Diencephalon (tissue), 1 donor: ENCODE data around the gene CCND2. TPM values are rescaled to one million over a fixed set of nuclear protein-coding genes. Genes with fewer than 3 reads are reported as not detected.

Source experiments
- total RNA-seq: library from RNA; depleted of rRNA; stranded (reverse); fragments of >200 nt; gene quantifications from one replicate; pipeline ENCODE4 v1.2.3, GENCODE V29; 2014

CCND2 gene
- total RNA-seq = 191 TPM

GRCh38 chr12:4273652-4274395 lies at the start of gene CCND2:
TSS of gene CCND2 (plus strand) at chr12:4273762. CDS start at chr12:4274041, 279 bp downstream.

GRCh38 chr12:4320853-4321701 lies 47.5 kb downstream of the CCND2 start, which contains the start of gene TIGAR:
TSS of gene TIGAR (plus strand) at chr12:4321213. CDS start at chr12:4321272, 59 bp downstream.

Other genes starting within 250 kb of the CCND2 start
- 9.0 TPM for gene TIGAR, start 47.5 kb downstream of the CCND2 start, total RNA-seq
- gene FGF23, start 106.0 kb downstream of the CCND2 start, total RNA-seq = not detected
- gene FGF6, start 172.1 kb downstream of the CCND2 start, total RNA-seq = not detected